Subcutaneous adipose tissue (tissue), 4 donors: ENCODE results near the gene KCNIP4. TPM values are rescaled to one million over a fixed set of nuclear protein-coding genes. Genes with fewer than 3 reads are reported as not detected.

ENCODE experiments used
- total RNA-seq, 4 donors: library from RNA; depleted of rRNA; stranded (reverse); fragments of >200 nt; gene quantifications; one replicate each; pipeline ENCODE4 v1.1.0, GENCODE V29; 2016
- TF ChIP-seq, protein P1 (sequence below): fragments of 450-650 bp; IDR thresholded peaks from one replicate; pipeline ENCODE4 v1.5.1; 2016; ENCODE audit warnings: low read depth, mild to moderate bottlenecking, control low read depth, antibody characterized with exemption, moderate library complexity

Gene KCNIP4
- total RNA-seq, 4 donors from 2014 or later = 0.34 TPM; not detected in 3

DNA sequence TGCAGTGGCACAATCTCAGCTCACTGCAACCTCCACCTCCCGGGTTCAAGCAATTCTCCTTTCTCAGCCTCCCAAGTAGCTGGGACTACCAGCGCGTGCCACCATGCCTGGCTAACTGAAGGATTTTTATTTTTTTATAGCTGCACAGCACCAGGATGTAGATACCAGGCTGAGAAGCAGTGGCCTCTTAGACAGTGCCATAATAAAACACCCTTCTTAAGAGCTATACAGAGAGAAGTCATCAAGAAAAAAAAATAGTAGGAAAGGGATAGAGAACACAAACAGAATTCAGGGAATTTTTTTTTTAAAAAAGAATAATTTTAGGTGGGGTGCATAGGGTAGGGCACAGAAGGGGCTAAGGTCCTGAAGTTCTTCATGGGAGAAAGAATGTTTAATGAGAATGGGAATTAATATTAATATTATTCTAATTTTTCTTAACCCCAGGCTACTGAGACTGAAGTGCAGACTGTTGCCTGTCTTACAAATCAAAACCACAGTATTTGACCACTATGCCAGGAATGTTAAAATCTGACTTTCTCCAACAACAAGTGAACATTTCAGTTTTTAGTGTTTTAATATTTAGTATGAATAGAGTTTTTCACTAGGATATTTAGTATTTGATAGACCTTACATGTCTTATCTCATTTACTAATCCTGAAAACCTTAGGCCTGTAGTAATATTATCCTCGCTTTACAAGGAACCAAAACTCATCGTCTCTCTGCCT lies 146.7 kb downstream of the KCNIP4 start:
- TF ChIP-seq, protein P1, sequence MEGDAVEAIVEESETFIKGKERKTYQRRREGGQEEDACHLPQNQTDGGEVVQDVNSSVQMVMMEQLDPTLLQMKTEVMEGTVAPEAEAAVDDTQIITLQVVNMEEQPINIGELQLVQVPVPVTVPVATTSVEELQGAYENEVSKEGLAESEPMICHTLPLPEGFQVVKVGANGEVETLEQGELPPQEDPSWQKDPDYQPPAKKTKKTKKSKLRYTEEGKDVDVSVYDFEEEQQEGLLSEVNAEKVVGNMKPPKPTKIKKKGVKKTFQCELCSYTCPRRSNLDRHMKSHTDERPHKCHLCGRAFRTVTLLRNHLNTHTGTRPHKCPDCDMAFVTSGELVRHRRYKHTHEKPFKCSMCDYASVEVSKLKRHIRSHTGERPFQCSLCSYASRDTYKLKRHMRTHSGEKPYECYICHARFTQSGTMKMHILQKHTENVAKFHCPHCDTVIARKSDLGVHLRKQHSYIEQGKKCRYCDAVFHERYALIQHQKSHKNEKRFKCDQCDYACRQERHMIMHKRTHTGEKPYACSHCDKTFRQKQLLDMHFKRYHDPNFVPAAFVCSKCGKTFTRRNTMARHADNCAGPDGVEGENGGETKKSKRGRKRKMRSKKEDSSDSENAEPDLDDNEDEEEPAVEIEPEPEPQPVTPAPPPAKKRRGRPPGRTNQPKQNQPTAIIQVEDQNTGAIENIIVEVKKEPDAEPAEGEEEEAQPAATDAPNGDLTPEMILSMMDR = no peak

DNA sequence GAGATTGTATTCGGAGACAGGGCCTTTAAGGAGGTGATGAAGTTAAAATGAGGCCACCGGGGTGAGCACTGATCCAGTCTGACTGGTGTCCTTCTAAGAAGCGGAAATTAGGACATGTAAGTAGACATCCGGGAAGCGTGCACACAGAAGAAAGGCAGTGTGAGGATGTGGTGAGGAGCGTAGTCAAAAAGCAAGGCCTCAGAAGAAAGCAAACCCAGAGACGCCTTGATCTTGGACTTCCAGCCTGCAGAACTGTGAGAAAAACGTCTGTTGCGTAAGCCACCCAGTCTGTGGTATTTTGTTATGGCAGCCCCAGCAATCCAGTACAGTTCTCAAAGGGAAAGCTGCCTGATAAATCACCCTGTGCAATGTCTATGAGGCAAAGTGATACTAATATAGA lies 153.5 kb downstream of the KCNIP4 start:
- TF ChIP-seq, protein P1 = no peak

DNA sequence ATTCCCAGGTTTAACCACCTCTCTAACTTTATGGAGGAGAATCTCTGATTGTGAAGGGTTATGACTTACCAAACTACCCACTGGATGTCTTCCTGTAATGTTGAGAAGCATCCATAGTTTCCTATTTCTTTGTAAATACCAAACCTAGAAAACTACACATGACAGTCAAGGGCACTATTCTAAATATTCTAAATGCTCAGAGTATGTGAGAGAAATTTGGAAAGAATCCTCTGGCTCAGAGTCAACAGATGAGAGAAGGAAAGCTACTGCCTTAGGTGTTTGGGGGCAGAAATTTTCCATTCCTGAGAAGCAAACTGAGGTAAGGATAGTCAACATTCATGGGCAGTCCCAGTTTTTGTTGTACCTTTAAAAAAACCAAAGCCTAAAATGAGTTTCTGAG lies 155.8 kb downstream of the KCNIP4 start:
- TF ChIP-seq, protein P1 = no peak

DNA sequence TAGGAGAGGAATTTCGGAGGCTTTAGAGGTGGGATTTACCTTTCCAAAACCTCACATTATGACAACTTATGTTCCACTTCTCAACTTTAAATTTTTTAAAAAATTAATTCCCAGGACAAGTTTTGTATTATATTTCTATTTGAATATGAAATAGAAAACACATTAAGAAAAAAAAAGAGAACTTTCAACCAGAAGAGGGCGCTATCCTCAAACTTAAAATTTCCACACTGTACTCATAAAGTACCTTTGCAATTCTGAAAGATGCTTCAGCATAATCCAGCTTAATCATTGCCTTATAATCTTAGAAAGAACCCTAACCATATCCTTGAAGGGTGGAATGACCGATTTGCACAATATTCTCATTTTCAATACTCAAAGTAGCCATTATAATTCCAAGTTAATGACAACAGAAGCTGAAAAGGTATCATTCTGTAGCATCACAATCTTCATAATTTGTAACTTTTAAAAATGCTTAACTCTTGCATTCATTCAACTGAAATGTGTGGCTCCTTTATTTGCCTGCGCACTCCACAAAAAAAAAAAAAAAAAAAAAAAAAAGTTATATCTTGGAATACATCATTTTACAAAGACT lies 158.0 kb downstream of the KCNIP4 start:
- TF ChIP-seq, protein P1 = no peak

GRCh38 chr4:21780148-21780547 lies 168.4 kb downstream of the KCNIP4 start:
- TF ChIP-seq, protein P1 = no peak

DNA sequence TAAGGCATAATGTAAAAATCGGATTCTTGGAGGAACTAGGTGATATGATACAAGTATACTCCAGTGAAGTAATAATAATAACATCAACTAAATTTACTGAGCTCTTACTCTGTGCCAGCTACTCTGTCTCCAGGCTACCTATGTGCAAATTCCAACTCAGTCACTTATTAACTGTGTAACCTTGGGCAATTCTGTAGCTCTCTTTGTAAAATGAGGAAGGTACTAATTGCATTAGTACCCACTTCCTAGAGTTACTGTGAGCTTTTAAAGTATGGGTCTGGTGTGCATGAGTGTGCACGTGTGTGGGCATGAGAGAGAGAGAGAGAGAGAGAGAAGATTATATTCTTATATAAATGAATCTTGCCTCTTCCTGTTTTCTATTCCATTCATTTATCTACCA lies 169.9 kb downstream of the KCNIP4 start:
- TF ChIP-seq, protein P1 = no peak

DNA sequence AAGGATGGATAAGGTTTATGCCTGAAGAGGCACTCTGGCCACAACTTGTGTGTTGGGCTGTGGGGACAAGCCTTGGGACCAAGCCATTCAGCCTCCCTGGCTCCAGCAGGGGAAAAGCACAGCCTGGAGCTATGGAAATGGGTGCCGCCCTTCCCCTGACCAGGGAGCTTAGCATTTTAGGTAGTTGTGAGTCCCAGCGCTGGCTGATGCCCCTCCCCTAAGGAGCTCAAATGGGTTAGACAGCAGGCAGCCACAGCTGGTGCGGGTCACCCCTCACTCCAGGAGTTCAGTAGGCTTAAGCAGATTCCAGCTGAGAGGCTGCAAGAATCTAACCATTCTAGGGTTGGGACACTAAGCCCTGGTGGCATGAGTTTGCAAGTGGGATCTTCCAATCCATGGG lies 172.9 kb downstream of the KCNIP4 start:
- TF ChIP-seq, protein P1 = no peak
